Osteocyte (in vitro differentiated cells): ENCODE results near the gene DHRS7. TPM values are rescaled to one million over a fixed set of nuclear protein-coding genes. Genes with fewer than 3 reads are reported as not detected.

Source experiments
- DNase-seq: peaks from one replicate; pipeline ENCODE4 v3.0.0; 2021; ENCODE audit warnings: mixed read lengths; ENCODE audit not compliant: unreplicated experiment; ENCODE audit errors: extremely low spot score
- H3K27ac Mint-ChIP-seq: one replicate; pipeline ENCODE4 v1.8.0; 2021; ENCODE audit warnings: mild to moderate bottlenecking, mixed read lengths; ENCODE audit not compliant: unreplicated experiment
- H3K27me3 Mint-ChIP-seq: one replicate; pipeline ENCODE4 v1.8.0; 2021; ENCODE audit warnings: mixed read lengths; ENCODE audit not compliant: unreplicated experiment
- H3K36me3 Mint-ChIP-seq: one replicate; pipeline ENCODE4 v1.8.0; 2021; ENCODE audit warnings: mixed read lengths; ENCODE audit not compliant: unreplicated experiment
- H3K4me1 Mint-ChIP-seq: one replicate; pipeline ENCODE4 v1.8.0; 2021; ENCODE audit warnings: mixed read lengths; ENCODE audit not compliant: unreplicated experiment
- H3K4me3 Mint-ChIP-seq: one replicate; pipeline ENCODE4 v1.8.0; 2021; ENCODE audit warnings: mild to moderate bottlenecking, moderate library complexity, mixed read lengths; ENCODE audit not compliant: unreplicated experiment
- H3K9me3 Mint-ChIP-seq: one replicate; pipeline ENCODE4 v1.8.0; 2021; ENCODE audit warnings: mixed read lengths; ENCODE audit not compliant: unreplicated experiment
- total RNA-seq: library from RNA; stranded (reverse); gene quantifications from 2 replicates; pipeline ENCODE4 v1.2.1, GENCODE V29; 2021
- TF ChIP-seq, protein P1 (sequence below): fragments of 200-600 bp; sonication (generic); IDR thresholded peaks from 2 replicates; pipeline ENCODE4 v1.5.0; 2021; ENCODE audit warnings: antibody characterized with exemption, mild to moderate bottlenecking, moderate library complexity

Gene DHRS7
- total RNA-seq, 1 donor from 2014 or later: 45.5 TPM

DNA sequence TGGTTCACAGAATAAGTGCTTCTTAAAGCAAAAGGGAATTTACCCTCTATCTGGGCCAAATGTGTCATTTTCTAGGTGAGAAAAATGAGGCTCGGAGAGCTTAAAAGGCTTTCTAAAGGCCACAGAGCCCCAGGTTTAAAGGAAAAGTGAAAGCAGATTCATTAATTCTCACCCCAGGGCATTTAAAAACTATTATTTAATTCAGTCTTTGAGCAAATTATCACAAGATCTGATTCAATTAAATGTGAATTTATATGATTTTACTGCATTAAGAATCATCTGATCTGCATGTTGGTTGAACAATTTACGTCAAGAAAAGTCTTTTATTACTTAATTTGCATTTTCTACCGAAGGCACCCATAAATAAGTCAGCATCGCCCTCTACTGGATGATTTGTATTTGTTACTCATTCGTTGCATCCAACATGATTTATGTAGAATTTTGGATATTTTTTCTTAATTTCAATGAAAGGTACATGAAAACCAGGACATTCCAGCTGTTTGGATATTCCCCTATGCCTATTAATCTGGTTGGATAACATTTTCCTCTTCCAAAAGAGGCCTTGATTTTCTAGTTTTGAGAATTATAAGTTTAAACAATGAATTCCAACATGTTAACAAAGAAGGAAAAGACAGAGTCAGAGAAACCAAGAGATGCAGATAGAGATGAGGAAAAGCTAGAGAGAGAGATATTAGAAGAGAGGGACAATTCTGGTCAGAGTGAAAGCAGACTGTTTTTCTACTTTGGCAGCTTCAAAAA is 19.1 kb upstream of the DHRS7 start:
- TF ChIP-seq, protein P1, sequence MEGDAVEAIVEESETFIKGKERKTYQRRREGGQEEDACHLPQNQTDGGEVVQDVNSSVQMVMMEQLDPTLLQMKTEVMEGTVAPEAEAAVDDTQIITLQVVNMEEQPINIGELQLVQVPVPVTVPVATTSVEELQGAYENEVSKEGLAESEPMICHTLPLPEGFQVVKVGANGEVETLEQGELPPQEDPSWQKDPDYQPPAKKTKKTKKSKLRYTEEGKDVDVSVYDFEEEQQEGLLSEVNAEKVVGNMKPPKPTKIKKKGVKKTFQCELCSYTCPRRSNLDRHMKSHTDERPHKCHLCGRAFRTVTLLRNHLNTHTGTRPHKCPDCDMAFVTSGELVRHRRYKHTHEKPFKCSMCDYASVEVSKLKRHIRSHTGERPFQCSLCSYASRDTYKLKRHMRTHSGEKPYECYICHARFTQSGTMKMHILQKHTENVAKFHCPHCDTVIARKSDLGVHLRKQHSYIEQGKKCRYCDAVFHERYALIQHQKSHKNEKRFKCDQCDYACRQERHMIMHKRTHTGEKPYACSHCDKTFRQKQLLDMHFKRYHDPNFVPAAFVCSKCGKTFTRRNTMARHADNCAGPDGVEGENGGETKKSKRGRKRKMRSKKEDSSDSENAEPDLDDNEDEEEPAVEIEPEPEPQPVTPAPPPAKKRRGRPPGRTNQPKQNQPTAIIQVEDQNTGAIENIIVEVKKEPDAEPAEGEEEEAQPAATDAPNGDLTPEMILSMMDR: peak; percentile 87
- Mint-ChIP-seq H3K4me3 (peak overlapping the region; percentile 71), H3K27me3 (peaks cover 8% of the 10 kb centered on the region), H3K36me3 (no peaks in the 10 kb centered on the region), H3K4me1 (peaks cover 7% of the 10 kb centered on the region), H3K27ac (no peak overlapping the region), H3K9me3 (no peaks in the 10 kb centered on the region)
- no peak for DNase-seq

DNA sequence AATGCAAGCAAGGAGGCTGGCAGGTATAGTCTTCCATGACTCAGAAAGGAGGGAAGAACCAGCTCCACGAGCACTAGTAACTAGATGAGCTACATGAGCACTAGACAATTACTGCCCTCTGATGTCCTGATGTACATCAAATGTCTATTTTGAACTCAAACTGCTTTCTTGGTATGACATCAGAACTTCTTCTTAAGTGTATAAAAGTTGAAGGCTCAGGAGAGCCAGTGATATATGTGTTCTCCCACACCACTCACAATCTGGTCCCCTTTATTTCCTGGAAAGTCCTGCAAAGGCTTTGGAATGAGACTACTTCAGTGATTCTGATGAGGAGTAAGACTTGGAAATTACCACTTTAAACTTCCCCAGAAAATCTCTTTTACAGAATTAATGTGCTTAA is 18.5 kb upstream of the DHRS7 start:
- H3K36me3 Mint-ChIP-seq: no peaks in the 10 kb centered on the region
- DNase-seq: no peak
- no peak overlapping the region for H3K27ac Mint-ChIP-seq

DNA sequence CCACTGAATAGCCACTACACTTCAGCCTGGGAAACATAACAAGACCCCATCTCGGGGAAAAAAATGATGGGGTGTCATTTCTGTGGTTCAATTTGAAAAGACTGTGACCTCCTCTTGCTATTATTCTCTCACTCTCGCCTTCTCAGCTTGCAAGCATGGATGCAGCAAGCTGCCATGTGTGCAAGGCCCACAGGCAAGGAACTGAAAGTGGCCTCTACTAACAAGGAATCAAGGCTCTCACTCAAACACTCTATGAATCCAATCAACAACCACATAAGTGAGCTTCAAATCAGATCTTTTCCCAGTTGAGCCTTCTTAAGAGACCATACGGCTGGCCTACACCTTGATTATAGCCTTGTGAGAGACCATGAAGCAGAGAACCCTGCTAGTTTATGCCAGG is 17.9 kb upstream of the DHRS7 start:
- H3K27ac Mint-ChIP-seq: no peak overlapping the region
- H3K36me3 Mint-ChIP-seq: no peaks in the 10 kb centered on the region
- TF ChIP-seq, protein P1: no peak

More for the DNA sequence above, 18.5 kb upstream of the DHRS7 start:
- TF ChIP-seq, protein P1: no peak
- peaks cover 7% of the 10 kb centered on the region for H3K4me1 Mint-ChIP-seq
- peaks cover 8% of the 10 kb centered on the region for H3K27me3 Mint-ChIP-seq
- H3K9me3 Mint-ChIP-seq: no peaks in the 10 kb centered on the region
- peak overlapping the region; percentile 71 for H3K4me3 Mint-ChIP-seq

DNA sequence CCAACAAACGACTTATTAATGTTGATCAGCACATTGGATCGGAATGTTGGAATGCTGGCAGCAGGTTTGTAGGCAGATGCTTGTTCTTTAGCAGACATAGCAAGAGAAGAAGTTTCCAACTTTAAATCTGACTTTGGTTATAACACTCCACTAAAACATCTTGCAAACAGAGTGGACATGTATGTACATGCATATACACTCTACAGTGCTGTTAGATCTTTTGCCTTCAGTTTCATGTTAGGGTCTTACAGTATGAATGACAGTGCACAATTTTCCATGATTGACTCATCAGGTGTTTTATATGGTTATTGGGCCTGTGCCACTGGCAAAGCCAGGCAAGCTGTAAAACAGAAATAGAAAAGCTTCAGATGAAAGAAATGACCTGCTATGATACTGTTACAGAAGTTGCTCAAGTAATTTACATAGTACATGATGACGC is 14.3 kb upstream of the DHRS7 start:
- DNase-seq: no peak
- Mint-ChIP-seq H3K36me3 (no peaks in the 10 kb centered on the region), H3K4me1 (peaks cover 7% of the 10 kb centered on the region), H3K4me3 (no peak overlapping the region), H3K27me3 (peaks cover 4% of the 10 kb centered on the region), H3K9me3 (no peaks in the 10 kb centered on the region), H3K27ac (no peak overlapping the region)
- TF ChIP-seq, protein P1: no peak

More for the DNA sequence above, 17.9 kb upstream of the DHRS7 start:
- no peak for DNase-seq
- Mint-ChIP-seq H3K4me3 (no peak overlapping the region), H3K9me3 (no peaks in the 10 kb centered on the region), H3K4me1 (peaks cover 7% of the 10 kb centered on the region), H3K27me3 (peaks cover 8% of the 10 kb centered on the region)

DNA sequence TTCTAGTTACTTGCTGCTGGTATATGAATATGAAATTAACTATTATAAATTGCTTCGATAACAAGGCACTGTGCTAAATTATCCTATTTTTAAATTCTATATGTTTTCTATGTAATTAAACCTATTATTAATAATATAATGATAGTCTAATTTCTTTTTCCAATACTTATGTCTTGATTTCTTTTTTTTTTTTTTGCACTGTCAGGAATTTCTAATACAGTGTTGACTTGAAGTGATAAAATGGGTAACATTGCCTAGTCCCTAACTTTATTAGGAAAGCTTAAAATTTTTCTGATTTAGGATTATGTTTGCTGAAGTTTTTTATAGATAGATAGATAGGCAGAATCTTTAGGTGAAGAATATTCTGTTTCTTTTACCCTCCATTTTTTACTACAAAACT is 13.6 kb upstream of the DHRS7 start:
- Mint-ChIP-seq H3K27me3 (peaks cover 3% of the 10 kb centered on the region), H3K27ac (no peak overlapping the region), H3K4me1 (peaks cover 2% of the 10 kb centered on the region), H3K4me3 (no peak overlapping the region), H3K36me3 (no peaks in the 10 kb centered on the region), H3K9me3 (no peaks in the 10 kb centered on the region)
- DNase-seq: no peak
- TF ChIP-seq, protein P1: no peak
